IPS DF 19.7 (cell line): ENCODE data around the gene RRP36.

Source experiments
- DNase-seq: peaks from one replicate; pipeline ENCODE4 v3.0.0-alpha.2; 2013; ENCODE audit warnings: low read depth, low spot score

Gene RRP36

DNA sequence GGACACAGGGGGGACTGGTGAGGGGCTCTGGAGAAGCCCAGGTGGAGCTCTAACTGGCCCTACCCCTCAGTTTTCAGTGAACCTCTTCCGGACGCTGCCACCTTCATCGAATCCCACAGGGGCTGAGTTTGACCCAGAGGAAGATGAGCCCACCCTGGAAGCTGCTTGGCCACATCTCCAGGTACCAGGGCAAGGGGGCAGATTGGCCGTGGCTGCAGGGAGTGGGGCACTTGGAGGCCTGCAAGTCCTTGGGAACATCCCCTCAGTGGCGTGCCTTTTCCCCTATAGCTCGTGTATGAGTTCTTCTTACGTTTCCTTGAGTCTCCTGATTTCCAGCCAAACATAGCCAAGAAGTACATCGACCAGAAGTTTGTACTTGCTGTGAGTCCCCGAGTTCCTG lies 14.3 kb upstream of the RRP36 start:
- DNase-seq = no peak

- DNase-seq = no peak
Measured at GRCh38 chr6:43009124-43009523, 12.3 kb upstream of the RRP36 start.

DNA sequence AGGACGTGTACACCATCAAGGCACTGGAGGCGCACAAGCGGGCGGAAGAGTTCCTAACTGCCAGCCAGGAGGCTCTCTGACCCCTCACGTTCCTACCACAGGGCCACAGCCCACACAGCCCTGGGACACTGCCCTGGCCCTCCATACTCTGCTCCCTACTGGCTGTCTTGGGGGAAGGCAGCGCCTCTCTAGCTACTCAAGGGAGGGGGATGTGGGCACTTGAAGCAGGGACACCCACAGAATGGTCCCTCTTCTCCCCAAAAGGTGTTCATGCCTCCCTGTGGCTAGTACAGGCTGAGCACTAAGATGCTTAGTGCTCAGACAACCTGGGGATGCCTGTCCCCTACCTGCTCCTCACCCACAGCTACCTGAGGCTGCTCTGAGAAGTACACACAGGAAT lies 10.2 kb upstream of the RRP36 start:
- no peak for DNase-seq

DNA sequence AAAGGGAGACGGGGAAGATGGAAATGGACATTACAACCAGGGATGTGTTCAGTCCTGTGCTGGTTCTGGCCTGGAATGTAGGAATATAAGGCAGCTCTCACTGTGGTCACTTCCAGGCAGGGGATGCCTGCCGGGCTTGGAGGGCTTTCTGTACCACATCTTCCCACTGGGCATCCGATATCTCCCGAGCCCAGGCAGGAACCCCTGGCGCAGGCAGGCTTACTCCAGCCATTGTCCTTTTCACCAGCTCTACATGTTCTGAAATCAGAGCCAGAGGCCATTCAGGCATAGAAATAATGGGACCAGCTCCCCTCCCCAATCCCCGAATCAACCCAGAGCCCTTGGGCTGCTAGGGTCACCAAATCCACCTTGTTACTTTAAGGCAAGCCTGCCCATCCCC lies 9.1 kb upstream of the RRP36 start:
- no peak for DNase-seq

DNA sequence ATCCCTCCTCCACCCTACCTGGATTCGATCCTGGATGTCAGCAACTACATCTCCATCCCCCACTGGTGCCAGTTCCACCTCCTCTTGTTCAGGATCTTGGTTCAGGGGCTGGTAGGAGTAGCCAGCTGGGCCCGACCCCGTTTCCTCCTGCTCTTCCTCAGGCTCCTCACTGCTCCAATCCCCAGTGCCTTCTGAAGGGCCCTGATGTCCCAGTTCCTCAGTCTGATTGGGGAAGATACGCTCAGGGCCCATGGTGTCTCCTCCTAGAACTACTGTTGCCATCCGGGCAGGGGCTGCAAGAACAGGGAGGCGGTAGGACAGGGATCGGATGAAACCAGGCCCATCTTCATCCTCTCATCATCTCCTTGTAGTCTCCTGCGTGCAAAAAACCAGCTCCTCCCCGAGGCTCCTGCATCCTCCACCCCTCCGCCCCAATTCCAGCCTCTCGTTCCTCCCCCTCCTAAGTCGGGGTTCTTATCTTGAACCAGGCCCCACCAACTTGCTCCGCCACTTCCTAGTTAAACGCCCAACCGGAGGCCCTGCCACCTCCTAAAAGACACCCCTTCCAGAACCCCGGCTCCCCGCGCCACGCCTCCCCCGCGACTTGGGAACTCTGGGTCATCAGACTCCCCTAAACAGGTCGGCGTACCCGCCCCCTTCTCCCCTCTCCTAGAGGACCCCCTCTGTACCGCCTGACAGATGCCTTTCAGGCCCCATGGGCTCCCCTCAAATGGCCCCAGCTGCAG lies 8.2 kb upstream of the RRP36 start:
- DNase-seq = no peak

DNA sequence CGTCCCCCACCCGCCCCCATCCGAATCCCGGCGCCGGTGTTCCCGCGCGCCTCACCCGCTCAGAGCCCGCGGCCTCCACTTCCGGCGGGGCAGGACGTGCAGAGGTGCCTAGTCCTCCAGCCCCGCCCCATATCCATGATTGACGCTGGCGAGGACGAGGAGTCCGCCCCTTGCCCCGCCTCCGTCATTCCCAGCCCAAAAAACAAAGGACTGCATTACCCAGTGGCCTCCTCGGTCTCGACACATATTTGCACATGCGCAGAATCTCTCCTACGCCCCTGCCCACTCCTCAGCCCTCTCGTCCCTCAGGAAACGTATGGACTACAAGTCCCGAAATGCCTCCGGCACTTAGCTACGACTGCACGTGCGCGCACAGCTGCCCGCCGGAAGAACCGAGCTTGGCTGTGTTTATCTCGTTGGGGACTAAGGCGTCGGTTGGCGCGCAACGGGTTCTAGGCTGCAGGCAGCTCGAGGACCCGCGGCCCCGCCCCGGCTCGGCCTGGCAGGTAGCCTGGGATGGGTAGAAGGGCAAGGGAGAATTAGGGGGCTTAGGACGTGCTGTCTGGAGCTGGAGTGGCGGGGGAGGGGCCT lies 7.5 kb upstream of the RRP36 start, which contains the start of the genes KLHDC3 and MEA1:
Gene KLHDC3, plus strand, starts transcription at position 407 of the 591 bp plus-strand sequence. CDS start 2,944 bp downstream, outside the sequence.
Gene MEA1, minus strand, starts transcription at position 104 of the 591 bp plus-strand sequence. CDS start 133 bp downstream, outside the sequence.
- DNase-seq = peak; percentile 100

GRCh38 chr6:43014434-43014909 lies 7.0 kb upstream of the RRP36 start:
- no peak for DNase-seq

DNA sequence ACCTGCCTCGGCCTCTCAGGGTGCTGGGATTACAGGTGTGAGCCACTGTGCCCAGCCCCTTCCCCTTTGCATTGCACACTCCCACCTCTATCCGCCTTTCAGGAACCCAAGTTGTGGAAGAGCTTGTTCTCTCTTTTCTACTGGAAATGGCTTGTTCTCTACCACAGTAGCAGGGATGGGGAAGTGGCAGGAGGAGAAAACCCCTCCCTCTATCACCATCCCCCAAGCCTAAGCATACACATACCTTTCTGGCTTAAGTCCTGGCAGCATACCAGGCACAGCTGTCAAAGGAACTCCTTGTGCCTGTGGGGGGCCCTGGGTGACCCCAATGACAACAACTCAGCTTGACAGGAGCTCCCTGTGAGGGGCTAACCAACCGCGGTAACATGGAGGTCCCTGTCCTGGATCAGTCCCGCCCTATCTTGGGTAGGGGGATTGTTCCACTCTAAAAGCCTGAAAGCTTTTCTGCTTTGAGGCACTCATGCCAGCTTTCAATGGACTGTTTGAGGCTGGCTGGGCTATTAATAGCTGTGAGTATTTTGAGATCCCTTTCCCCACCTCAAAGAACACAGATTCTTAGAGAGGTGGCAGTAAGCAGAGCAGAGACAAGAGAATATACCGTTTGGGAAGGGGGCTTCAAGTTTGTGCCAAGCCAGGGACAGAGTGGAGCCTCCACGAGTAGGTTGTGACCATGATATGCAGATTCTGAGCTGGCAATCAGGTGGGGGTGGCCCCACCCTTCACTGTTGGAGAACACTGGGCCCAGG lies 5.1 kb upstream of the RRP36 start:
- DNase-seq = no peak

GRCh38 chr6:43016943-43017334 lies 4.5 kb upstream of the RRP36 start:
- no peak for DNase-seq

DNA sequence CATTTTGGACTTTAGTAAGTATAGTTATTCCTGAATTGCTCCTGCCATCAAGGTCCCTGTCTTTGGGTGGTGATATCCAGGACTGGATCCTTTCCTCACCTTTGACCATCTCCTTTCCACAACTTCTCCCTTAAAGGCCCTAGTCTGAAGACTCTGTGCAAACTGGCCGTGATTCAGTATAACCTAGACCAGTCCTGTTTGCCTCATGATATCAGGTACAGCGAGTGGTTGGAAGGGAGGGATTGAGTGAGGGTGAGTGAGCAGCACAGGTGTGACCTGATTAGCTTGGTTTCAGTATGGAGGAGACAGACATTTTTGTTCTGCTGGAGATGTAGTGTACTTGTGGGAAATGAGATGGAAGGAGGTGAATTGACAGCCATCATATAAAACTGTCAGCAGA lies 2.3 kb upstream of the RRP36 start:
- DNase-seq = no peak

GRCh38 chr6:43020052-43020705 lies 1.2 kb upstream of the RRP36 start:
- DNase-seq = no peak

DNA sequence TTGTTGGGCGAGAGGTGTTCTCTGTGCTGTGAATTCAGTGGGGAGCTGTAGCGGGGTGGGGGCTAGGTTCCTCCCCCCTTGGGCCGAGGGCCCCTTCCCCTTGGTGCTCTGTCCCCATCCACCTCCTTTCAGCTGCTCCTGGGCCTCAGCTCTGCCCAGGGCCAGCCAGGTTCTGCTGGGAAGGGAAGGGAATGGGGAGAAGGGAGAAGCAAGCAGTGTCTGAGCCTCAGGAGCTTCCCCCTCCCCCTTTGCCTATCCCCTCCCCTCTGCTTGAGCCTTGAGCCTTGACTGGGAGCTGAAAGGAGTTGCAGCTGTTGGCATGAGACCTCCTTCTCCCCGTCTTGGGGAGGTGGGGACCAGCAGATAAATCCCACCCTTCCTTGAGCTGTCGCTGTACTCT lies 576 bp upstream of the RRP36 start:
- no peak for DNase-seq

GRCh38 chr6:43024436-43024835 lies 3.0 kb downstream of the RRP36 start:
- no peak for DNase-seq

DNA sequence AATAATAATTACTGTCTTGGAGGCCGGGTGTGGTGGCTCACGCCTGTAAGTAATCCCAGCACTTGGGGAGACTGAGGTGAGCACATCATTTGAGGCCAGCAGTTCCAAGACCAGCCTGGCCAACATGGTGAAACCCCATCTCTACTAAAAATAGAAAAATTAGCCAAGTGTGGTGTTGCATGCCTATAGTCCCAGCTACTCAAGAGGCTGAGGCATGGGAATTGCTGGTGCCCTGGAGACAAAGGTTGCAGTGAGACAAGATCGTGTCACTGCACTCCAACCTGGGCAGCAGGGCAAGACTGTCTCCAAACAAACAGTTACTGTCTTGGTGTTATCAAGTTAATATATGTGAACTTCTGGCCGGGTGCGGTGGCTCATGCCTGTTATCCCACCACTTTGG lies 4.9 kb downstream of the RRP36 start:
- DNase-seq = no peak

GRCh38 chr6:43029120-43029519 lies 7.7 kb downstream of the RRP36 start:
- DNase-seq = no peak

DNA sequence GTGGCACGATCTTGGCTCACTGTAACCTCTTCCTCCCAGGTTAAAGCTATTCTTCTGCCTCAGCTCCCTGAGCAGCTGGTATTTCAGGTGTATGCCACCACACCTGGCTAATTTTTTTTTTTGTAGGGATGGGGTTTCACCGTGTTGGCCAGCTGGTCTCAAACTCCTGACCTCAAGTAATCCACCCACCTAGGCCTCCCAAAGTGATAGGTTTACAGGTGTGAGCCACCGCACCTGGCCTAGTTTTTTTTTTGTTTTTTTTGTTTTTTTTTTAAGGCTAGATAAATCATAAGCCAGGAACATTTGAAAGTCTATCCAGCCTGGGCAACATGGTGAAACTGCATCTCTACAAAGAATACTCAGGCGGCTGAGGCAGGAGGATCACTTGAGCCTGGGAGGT lies 10.9 kb downstream of the RRP36 start:
- DNase-seq = no peak

DNA sequence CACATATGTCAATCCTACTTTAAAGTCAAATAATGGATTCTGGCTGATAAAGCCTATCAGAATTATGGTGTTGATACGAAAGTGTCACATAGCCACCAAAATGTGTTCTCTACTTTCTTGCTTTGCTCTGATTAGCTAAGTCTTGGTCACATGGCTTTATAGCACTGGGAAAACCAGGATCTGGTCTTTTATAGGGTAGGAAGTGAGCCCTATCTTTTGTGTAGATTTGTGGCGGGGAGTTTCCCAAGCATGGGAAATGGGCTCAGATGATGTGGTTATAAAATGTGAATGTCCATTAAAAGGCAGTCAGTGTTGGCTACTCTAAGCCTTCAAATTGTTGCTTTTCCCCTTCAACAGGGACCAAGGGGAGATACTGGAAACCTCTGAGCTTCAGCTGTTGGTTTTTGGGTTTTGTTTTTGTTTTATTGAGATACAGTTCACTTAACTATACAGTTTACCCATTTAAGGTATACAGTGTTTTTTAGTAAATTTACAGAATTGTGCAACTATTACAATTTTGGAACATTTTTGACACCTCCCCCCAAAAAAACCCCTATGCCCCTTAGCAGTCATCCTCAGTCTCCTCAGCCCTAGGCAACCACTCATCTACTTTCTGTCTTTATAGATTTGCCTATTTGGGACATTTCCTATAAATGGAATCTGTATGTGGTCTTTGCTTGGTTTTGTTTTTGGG lies 12.2 kb downstream of the RRP36 start:
- no peak for DNase-seq

DNA sequence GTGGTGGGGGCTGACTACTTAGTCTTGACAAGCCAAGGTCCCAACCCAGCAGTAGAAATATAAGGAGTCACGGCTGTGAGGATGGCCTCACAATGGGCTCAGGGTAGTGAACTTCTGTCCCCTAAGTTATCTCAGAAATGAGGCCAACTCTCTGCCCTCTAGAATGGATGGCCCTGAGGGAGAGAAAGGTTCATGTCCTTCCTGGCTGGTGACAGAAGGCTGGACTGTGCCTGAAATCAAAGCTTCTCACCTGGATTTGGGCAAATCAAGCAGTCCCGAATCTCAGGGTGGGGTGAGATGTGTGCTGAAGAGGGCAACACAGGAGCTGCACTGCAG lies 12.7 kb downstream of the RRP36 start:
- no peak for DNase-seq

DNA sequence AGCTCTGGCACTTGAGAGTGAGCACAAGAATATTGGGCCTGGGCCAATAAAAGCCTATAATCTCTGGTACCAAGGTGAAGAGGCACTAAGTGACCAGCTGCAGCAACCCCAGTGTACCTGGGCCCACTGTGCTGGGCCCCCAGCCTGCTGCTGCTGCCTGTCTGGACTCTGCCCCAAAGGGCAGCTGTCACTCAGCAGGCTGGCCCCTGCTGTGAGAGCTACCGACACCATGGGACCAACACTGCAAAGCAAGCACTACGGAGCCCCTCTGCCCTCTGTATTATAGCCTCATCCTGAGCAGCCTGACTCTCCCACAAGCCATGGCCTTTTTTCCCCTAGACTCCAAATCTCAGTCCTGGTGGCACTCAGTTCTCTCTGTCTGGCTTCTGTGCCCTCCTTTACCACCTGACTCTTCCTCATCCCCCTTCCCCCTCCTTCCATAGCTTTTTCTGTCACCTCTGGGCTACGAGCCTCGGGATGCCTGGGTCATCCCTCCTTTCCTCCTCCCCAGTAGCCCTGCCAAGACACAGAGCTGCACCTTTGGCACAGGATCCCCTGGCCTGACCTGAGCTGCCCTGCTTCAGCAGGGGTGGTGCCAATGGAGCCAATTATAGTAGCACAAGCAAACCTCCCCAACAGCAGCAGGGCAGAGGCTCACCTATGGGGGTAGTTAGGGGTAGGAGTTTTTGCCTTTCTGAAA lies 14.2 kb downstream of the RRP36 start:
- DNase-seq = no peak

GRCh38 chr6:43036712-43037111 lies 15.3 kb downstream of the RRP36 start:
- DNase-seq = no peak

GRCh38 chr6:43037197-43037596 lies 15.8 kb downstream of the RRP36 start:
- DNase-seq = no peak
